Type B pancreatic cell (in vitro differentiated cells): ENCODE measurements around the gene ATP5ME. TPM values are rescaled to one million over a fixed set of nuclear protein-coding genes. Genes with fewer than 3 reads are reported as not detected.

Source experiments
- DNase-seq: peaks from one replicate; pipeline ENCODE4 v3.0.0; 2021; ENCODE audit warnings: mixed read lengths; ENCODE audit not compliant: unreplicated experiment; ENCODE audit errors: extremely low spot score
- H3K27ac Mint-ChIP-seq: 2 replicates; pipeline ENCODE4 v1.8.0; 2021; ENCODE audit warnings: mild to moderate bottlenecking, mixed read lengths
- H3K27me3 Mint-ChIP-seq: 2 replicates; pipeline ENCODE4 v1.8.0; 2021; ENCODE audit warnings: mixed read lengths
- H3K36me3 Mint-ChIP-seq: 2 replicates; pipeline ENCODE4 v1.8.0; 2021; ENCODE audit warnings: mixed read lengths
- H3K4me1 Mint-ChIP-seq: one replicate; pipeline ENCODE4 v1.8.0; 2021; ENCODE audit warnings: mixed read lengths; ENCODE audit not compliant: unreplicated experiment
- H3K4me3 Mint-ChIP-seq: 2 replicates; pipeline ENCODE4 v1.8.0; 2021; ENCODE audit warnings: mild to moderate bottlenecking, mixed read lengths
- H3K9me3 Mint-ChIP-seq: 2 replicates; pipeline ENCODE4 v1.8.0; 2021; ENCODE audit warnings: mixed read lengths
- CTCF ChIP-seq: fragments of 200-600 bp; sonication (generic); conservative IDR thresholded peaks from 2 replicates; pipeline ENCODE4 v1.5.0; 2021; ENCODE audit warnings: antibody characterized with exemption, mild to moderate bottlenecking
- total RNA-seq: library from RNA; stranded (reverse); gene quantifications from 2 replicates; pipeline ENCODE4 v1.2.1, GENCODE V29; 2021; ENCODE audit warnings: low replicate concordance

ATP5ME gene
- total RNA-seq, 1 donor from 2014 or later = 285 TPM

GRCh38 chr4:656436-657337, 17.4 kb downstream of the ATP5ME start:
- Mint-ChIP-seq H3K36me3 (no peaks in the 10 kb centered on the region), H3K27me3 (no peaks in the 10 kb centered on the region), H3K4me3 (peak overlapping the region; percentile 34), H3K4me1 (no peaks in the 10 kb centered on the region), H3K9me3 (no peaks in the 10 kb centered on the region), H3K27ac (peak overlapping the region; percentile 73)
- no peak for TF ChIP-seq CTCF
- no peak for DNase-seq

GRCh38 chr4:655464-656151, 18.5 kb downstream of the ATP5ME start:
- no peak overlapping the region for H3K27ac Mint-ChIP-seq
- H3K4me1 Mint-ChIP-seq = no peaks in the 10 kb centered on the region
- H3K36me3 Mint-ChIP-seq = no peaks in the 10 kb centered on the region
- no peaks in the 10 kb centered on the region for H3K9me3 Mint-ChIP-seq
- no peaks in the 10 kb centered on the region for H3K27me3 Mint-ChIP-seq
- no peak for TF ChIP-seq CTCF
- no peak for DNase-seq
- H3K4me3 Mint-ChIP-seq = no peak overlapping the region

GRCh38 chr4:654871-655463, 19.1 kb downstream of the ATP5ME start:
- Mint-ChIP-seq H3K4me1 (no peaks in the 10 kb centered on the region), H3K9me3 (no peaks in the 10 kb centered on the region), H3K27ac (no peak overlapping the region), H3K27me3 (no peaks in the 10 kb centered on the region), H3K36me3 (no peaks in the 10 kb centered on the region), H3K4me3 (no peak overlapping the region)
- no peak for TF ChIP-seq CTCF
- no peak for DNase-seq

- H3K4me1 Mint-ChIP-seq = no peaks in the 10 kb centered on the region
- no peaks in the 10 kb centered on the region for H3K27me3 Mint-ChIP-seq
- H3K27ac Mint-ChIP-seq = no peak overlapping the region
- DNase-seq = no peak
- no peak for TF ChIP-seq CTCF
- H3K9me3 Mint-ChIP-seq = no peaks in the 10 kb centered on the region
- no peak overlapping the region for H3K4me3 Mint-ChIP-seq
- H3K36me3 Mint-ChIP-seq = no peaks in the 10 kb centered on the region
Measured at GRCh38 chr4:654503-654845, 19.6 kb downstream of the ATP5ME start.

GRCh38 chr4:653831-654502, 20.1 kb downstream of the ATP5ME start:
- no peak for TF ChIP-seq CTCF
- H3K27me3 Mint-ChIP-seq = no peaks in the 10 kb centered on the region
- DNase-seq = no peak
- H3K27ac Mint-ChIP-seq = no peak overlapping the region
- H3K4me3 Mint-ChIP-seq = no peak overlapping the region
- no peaks in the 10 kb centered on the region for H3K36me3 Mint-ChIP-seq
- no peaks in the 10 kb centered on the region for H3K9me3 Mint-ChIP-seq
- no peaks in the 10 kb centered on the region for H3K4me1 Mint-ChIP-seq
